Measurements from ENCODE around the gene CXCR6.

Gene CXCR6

GRCh38 chr3:45943207-45943846 lies at the start of gene CXCR6:
Gene CXCR6 (plus strand): TSS chr3:45943464. CDS start chr3:45946482, 3,018 bp downstream.
- DNase-seq (ENCODE audit: low read depth in 2 of 2): no peak

GRCh38 chr3:45894015-45894414 lies 49.2 kb upstream of the CXCR6 start:
- no peak for DNase-seq (ENCODE audit: low read depth in 2 of 2)

DNA sequence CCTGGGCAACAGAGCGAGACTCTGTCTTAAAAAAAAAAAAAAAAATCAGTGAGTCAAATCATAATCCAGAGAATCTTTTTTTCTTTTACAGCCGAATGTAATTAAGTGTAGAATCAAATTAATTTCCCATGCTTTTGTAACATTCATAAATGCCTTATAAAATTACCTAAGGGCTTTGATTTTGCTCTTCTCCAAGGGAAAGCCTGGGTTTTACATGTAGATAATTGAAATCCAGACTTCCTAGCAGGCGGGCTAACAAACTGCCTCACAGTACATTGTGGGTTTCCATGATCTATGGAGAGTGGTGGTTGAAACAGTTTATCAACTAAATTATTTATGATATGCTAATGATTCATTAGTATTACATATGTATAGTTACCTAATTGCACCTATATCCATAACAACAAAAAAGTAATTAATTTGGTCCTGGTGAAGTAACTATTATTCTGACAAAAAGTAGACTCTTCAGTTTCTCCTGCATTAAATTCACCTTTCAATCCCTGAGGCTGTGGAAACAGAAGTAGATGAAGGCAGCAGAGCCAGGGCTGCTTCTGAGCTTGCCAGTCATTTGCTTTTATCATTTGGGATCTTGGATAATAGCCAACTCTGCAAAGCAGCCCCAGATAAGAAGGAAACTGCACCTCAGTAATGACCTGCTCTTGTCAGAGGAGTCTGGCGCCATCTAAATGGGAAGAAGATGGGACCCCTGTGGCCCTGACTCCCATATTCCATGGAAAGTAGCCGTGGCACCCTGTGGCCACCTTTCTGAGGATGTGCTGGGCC lies 47.4 kb upstream of the CXCR6 start:
- DNase-seq (ENCODE audit: low read depth in 2 of 2): no peak

- DNase-seq (ENCODE audit: low read depth in 2 of 2): no peak
These were observed 46.3 kb upstream of the CXCR6 start for GRCh38 chr3:45896956-45897355.

- no peak for DNase-seq (ENCODE audit: low read depth in 2 of 2)
These were observed 38.3 kb upstream of the CXCR6 start for GRCh38 chr3:45904931-45905330.

- no peak for DNase-seq (ENCODE audit: low read depth in 2 of 2)
These were observed 37.5 kb upstream of the CXCR6 start for GRCh38 chr3:45905755-45906154.

- DNase-seq (ENCODE audit: low read depth in 2 of 2): no peak
These were observed 36.4 kb upstream of the CXCR6 start for GRCh38 chr3:45906681-45907407.

DNA sequence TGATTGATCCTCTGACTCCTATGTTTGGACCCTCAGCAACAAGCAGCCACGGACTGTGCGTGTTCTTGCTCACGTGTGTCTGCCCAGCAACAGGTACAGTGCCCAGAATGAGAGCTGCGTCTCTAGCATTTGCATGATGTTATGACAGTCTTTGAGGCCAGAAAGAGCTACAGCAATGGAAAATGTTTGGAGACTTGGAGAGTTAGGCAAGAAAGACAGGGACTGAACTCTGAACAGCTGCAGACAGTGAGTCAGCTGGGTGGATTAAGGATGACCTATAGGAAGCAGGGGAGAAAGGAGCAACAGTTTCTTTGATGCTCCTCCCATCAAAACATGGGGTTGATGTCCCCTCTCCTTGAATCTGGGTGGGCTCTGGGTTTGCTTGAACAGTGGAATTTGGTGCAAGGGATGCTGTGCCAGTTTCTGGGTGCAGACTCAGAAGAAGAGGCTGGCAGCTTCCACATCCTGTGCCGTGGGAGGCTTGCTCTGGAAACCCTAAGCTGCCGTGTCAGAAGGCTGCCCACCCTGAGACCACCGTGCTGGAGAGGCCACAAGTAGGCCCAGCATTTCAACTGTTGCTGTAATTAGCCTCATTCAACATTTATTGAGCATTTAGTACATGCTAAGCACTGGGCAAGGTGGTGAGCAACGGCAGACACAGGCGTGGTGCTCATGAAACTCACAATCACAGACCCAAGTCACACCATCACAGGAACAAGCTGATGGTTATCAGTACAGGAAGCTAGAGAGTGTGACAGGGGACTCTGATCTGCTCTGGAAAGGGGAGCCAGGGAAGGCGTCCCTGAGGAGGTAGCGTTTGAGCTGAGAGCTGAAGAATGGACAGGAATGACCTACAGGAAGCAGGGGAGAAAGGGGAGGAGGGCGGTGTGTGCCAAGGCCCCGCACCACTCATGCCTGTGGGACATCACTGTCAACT lies 35.2 kb upstream of the CXCR6 start:
- no peak for DNase-seq (ENCODE audit: low read depth in 2 of 2)

DNA sequence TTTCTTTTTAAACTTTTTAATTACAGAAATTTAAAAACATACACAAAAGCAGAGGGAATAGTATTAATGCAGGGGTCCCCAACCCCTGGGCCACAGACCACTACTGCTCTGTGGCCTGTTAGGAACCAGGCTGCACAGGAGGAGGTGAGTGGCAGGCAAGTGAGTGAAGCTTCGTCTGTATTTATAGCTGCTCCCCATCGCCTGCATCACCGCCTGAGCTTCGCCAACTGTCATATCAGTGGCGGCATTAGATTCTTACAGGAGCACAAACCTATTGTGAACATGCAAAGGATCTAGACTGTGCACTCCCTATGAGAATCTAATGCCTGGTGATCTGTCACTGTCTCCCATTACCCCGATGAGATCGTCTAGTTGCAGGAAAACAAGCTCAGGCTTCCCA lies 34.5 kb upstream of the CXCR6 start:
- DNase-seq (ENCODE audit: low read depth in 2 of 2): no peak

DNA sequence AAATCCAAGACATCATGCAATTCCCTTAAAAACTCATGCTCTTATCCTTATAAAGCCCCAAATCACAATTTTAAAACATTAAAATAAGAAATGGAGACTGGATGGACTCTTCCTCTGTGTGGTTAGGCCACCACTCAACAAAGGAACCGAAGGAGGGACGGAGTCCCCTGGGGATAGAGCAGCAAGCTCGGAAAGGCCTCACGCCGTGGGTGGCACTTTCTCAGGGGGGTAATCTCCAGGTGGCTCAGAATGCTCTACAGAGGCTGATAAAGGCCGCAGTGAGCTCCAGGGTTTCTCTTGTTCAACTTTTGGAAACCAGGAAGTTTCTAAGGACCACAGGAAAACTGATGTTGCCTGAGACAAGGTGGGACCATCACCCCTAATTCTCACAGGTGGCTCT lies 33.7 kb upstream of the CXCR6 start:
- no peak for DNase-seq (ENCODE audit: low read depth in 2 of 2)

- no peak for DNase-seq (ENCODE audit: low read depth in 2 of 2)
These were observed 32.4 kb upstream of the CXCR6 start for GRCh38 chr3:45910892-45911291.

DNA sequence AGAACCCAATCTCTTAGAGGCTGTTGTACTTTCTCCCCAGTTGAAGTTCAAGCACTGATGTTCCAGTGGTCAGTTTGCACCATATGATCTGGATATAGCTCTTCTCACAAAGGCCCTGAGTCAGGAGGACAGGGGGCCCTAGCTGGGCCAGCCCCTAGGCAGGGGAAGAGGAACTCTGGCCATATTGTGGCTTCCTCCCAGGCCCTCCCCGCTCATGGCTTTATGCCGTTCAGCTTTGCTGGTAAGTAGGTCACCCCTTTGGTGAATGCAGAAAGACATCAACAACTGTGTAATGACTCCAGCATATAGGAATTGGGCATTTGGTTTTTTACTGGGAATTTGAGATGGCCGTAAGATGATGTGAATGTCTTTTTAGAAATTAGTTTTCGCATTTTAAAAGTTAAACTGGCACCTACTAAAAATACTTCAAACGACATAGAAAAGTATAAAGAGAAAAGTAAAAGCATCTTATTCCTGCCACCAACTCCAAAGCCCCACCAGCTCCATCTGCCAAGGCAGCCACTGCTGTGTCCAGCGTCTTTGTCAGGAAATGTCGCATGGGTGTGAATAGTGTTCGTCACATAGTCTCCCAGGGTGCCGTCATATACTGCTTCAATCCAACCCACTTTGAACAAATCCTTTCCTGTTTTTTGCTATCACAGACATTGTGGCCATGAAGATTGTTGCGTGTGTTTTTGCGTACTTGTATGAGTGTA lies 31.6 kb upstream of the CXCR6 start:
- DNase-seq (ENCODE audit: low read depth in 2 of 2): no peak

DNA sequence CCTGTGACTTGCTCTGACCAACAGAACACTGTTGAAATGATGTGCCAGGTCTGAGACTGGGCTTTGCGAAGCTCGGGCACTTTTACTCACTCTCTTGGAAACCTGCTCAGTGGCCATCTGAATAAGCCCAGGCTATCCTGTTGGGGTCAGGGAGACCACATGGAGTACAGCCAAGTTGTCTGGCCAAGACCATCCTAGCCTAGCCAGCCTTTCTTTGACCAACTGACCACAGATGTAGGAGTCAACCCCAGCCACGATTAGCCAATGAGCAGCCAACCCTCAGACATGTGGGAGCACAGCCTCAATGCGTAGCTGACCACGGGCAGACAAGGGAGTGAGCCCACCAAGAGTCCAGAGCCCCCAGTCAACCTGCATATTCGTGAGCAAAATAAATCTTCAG lies 30.8 kb upstream of the CXCR6 start:
- no peak for DNase-seq (ENCODE audit: low read depth in 2 of 2)

GRCh38 chr3:45914362-45915058 lies 28.8 kb upstream of the CXCR6 start:
- DNase-seq (ENCODE audit: low read depth in 2 of 2): no peak

- DNase-seq (ENCODE audit: low read depth in 2 of 2): no peak
These were observed 28.2 kb upstream of the CXCR6 start for GRCh38 chr3:45915059-45915439.

DNA sequence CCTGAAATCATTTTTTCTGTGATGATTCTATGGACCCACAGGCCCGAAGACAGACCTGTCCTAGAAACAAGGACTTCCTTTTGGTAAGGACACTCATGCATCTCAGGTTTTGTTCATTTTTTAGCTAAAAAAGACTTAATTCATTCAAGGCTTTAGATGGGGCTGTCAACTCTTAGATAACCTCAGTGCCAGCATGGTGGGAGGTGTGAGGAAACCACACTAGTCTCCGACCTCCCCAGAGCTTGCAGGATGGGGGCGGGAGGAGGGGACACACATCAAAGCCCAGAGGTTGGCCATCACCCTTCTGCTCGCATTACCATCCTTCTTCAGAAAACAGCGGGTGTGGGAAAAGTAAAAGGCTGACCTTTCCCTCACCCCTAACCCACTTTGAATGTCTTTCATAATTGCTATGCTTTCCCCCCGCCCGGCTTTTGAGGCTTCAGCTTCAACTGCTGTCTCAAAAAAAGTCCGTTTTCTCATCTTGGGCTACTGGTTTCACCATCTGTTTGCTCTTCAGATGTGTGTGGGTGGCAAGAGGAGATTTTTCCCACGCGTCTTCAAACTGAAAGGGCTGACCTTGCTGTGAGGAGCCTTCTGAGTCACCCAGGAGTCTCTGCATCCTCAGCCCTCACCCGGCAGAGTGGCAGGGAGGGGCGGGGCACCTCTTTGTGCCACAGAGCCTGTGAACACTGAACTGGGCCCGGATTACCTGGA lies 27.6 kb upstream of the CXCR6 start:
- peak; percentile 51 to 58 for DNase-seq (ENCODE audit: low read depth in 2 of 2)

DNA sequence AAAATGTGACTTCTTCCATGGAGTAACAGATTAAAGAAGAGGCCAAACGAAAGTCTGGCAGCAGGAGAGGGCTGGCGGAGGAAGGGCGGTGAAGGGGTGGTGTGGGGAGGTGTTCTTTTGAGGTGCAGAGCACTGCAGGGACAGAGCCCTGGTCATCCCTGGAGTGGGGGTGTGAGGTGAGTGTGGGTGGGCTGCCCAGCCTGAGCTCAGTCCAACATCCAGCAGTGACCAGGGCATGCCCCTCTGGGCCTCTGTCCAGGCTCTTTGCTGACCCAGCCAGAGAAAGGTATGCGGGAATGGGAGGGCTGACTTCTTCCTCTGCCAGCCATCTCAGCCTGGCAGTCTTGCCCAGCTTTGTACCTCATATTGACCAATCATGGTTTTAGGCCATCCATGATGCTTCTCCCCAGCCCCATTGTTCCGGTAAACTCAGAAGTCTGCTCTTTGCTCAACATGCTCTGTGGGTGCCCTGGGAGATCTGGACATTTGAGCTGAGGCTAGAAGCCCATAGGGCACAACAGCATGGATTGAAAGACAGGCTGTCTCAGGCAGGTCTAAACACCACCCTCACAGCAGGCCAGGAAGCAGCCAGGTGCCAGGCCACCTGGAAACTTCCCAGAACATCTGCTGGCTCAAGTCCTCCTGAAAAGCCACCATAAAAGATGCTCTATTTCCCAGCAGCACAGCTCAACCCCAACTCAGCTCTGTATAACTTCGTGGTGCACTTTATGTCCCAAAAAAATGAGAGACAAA lies 25.9 kb upstream of the CXCR6 start:
- no peak for DNase-seq (ENCODE audit: low read depth in 2 of 2)

GRCh38 chr3:45921158-45922038 lies 21.9 kb upstream of the CXCR6 start:
- no peak for DNase-seq (ENCODE audit: low read depth in 2 of 2)

All from stimulated activated CD8-positive, alpha-beta memory T cell treated with anti-CD3 and anti-CD28 coated beads, Interleukin-7, amount 100 ng/mL, for 1 hour (primary cell).